HepG2 (cell line): ENCODE data around the gene RPF1. TPM values are rescaled to one million over a fixed set of nuclear protein-coding genes. Genes with fewer than 3 reads are reported as not detected.
A peak's percentile ranks its signal among the peaks of the same experiment; 100 is the strongest.

ENCODE experiments used
- ATAC-seq: fragments of 200-7000 bp; cut with Tn5 transposase; 3 replicates; pipeline ENCODE4 v1.9.1; 2020; ENCODE audit warnings: mild to moderate bottlenecking, moderate library complexity
- BruUV-seq: library from RNA; stranded (reverse); fragments of 400-500 nt; replicated peaks from 2 replicates; lab custom pipeline; 2021; lab: Mats Ljungman, UMichigan
- CTCF ChIA-PET: fragments of 300-600 bp; formaldehyde crosslinking; extraction: SDS; loops from one replicate; lab custom pipeline; 2021; ENCODE audit warnings: low total read pairs, inconsistent platforms, low intra/inter-chr PET ratio; lab: Yijun Ruan, JAX
- POLR2A ChIA-PET: fragments of 350-600 bp; sonication (Branson Sonifier 250); formaldehyde crosslinking; loops from one replicate; lab custom pipeline; 2020; ENCODE audit warnings: antibody characterized with exemption, inconsistent platforms; lab: Yijun Ruan, JAX
- DNase-seq: peaks from one replicate; pipeline ENCODE4 v3.0.0-alpha.2; 2015; ENCODE audit warnings: low spot score
- FAIRE-seq: peaks from 3 replicates; lab custom pipeline; 2011; peaks lifted over from hg19 to GRCh38; lab: Jason Lieb, UNC
- H2AFZ ChIP-seq: one replicate; pipeline ENCODE4 v1.6.1; 2011; ENCODE audit warnings: low read length, inconsistent platforms
- H3K27ac ChIP-seq: fragments of 300-600 bp; 3 replicates; pipeline ENCODE4 v1.8.0; 2011; ENCODE audit warnings: mixed run types, mild to moderate bottlenecking, mixed read lengths, low read length, inconsistent platforms; ENCODE audit not compliant: insufficient read depth; ENCODE audit errors: extremely low read length
- H3K27me3 ChIP-seq, 2 experiments: fragments of 200-600 bp in 1 of 2; 2 replicates in 1 of 2; 3 replicates in 1 of 2; pipeline versions ENCODE4 v1.6.0 to v1.8.0; 2011; ENCODE audit warnings: low read length in 2 of 2, mild to moderate bottlenecking in 2 of 2, moderate library complexity in 2 of 2, inconsistent platforms in 1 of 2; ENCODE audit not compliant: insufficient read depth in 2 of 2, control insufficient read depth in 1 of 2
- H3K36me3 ChIP-seq, 2 experiments: fragments of 200-600 bp in 1 of 2; replicated peaks in 1 of 2; 2 replicates in 1 of 2; 3 replicates in 1 of 2; pipeline versions ENCODE4 v1.5.1 to v1.8.0; 2011; ENCODE audit warnings: low read length in 2 of 2, inconsistent platforms in 1 of 2; ENCODE audit not compliant: insufficient read depth in 2 of 2, control insufficient read depth in 1 of 2
- H3K4me1 ChIP-seq: 2 replicates; pipeline ENCODE4 v1.5.1; 2012; ENCODE audit warnings: low read length, inconsistent platforms; ENCODE audit not compliant: insufficient read depth
- H3K4me2 ChIP-seq: 2 replicates; pipeline ENCODE4 v1.6.0; 2011; ENCODE audit warnings: low read depth, low read length, inconsistent platforms
- H3K4me3 ChIP-seq, 3 experiments: fragments of 200-600 bp in 1 of 3; sonication (generic), shearing (Covaris generic) in 1 of 3; replicated peaks in 1 of 3; 2 replicates each; pipeline ENCODE4 v1.5.1; 2011 to 2016; ENCODE audit warnings: low read length in 3 of 3, inconsistent platforms in 2 of 3, low read depth in 2 of 3, mild to moderate bottlenecking in 2 of 3, control low read depth in 1 of 3, mixed read lengths in 1 of 3; ENCODE audit not compliant: insufficient read depth in 1 of 3
- H3K79me2 ChIP-seq: one replicate; pipeline ENCODE4 v1.6.1; 2011; ENCODE audit warnings: low read length, inconsistent platforms; ENCODE audit not compliant: insufficient read depth
- H3K9ac ChIP-seq: 2 replicates; pipeline ENCODE4 v1.6.0; 2011; ENCODE audit warnings: mild to moderate bottlenecking, low read depth, low read length, inconsistent platforms; ENCODE audit not compliant: insufficient read depth
- H3K9me3 ChIP-seq: 2 replicates; pipeline ENCODE4 v1.5.1; 2012; ENCODE audit warnings: mild to moderate bottlenecking, low read length
- H4K20me1 ChIP-seq: 2 replicates; pipeline ENCODE4 v1.6.0; 2011; ENCODE audit warnings: inconsistent platforms, mild to moderate bottlenecking, low read length, moderate library complexity; ENCODE audit not compliant: insufficient read depth
- CEBPG ChIP-seq: IDR thresholded peaks from 2 replicates; pipeline ENCODE4 v1.6.1; 2016
- FOXP1 ChIP-seq, 2 experiments: fragments of 450-650 bp in 1 of 2; IDR thresholded peaks; 2 replicates each; pipeline ENCODE4 v1.6.1; 2017 to 2018; ENCODE audit warnings: antibody characterized with exemption in 1 of 2
- HNRNPH1 ChIP-seq: fragments of 200-400 bp; formaldehyde crosslinking; optimal IDR thresholded peaks from 2 replicates; pipeline ENCODE3; 2017; ENCODE audit warnings: mild to moderate bottlenecking, low read depth, low read length
- HOXA7 ChIP-seq: sonication (generic); formaldehyde crosslinking; IDR thresholded peaks from 2 replicates; pipeline ENCODE4 v1.8.1; 2022; ENCODE audit warnings: mild to moderate bottlenecking, missing genetic modification reagents, moderate library complexity
- KDM4B ChIP-seq: sonication (generic); formaldehyde crosslinking; IDR thresholded peaks from 2 replicates; pipeline ENCODE4 v1.4.0; 2020; ENCODE audit warnings: missing genetic modification reagents
- NR3C1 ChIP-seq: sonication (generic); formaldehyde crosslinking; IDR thresholded peaks from 2 replicates; pipeline ENCODE4 v1.4.0; 2020; ENCODE audit warnings: missing genetic modification reagents
- PAX8 ChIP-seq: sonication (generic); formaldehyde crosslinking; IDR thresholded peaks from 2 replicates; pipeline ENCODE4 v1.8.0; 2022; ENCODE audit warnings: mild to moderate bottlenecking, missing genetic modification reagents, borderline replicate concordance
- SMAD3 ChIP-seq: sonication (generic); formaldehyde crosslinking; IDR thresholded peaks from 2 replicates; pipeline ENCODE4 v1.4.0; 2020; ENCODE audit warnings: missing genetic modification reagents
- TBX3 ChIP-seq: fragments of 450-650 bp; IDR thresholded peaks from 2 replicates; pipeline ENCODE4 v1.6.1; 2017; ENCODE audit warnings: antibody characterized with exemption, mild to moderate bottlenecking, inconsistent platforms, borderline replicate concordance
- TEAD3 ChIP-seq: optimal IDR thresholded peaks from 2 replicates; pipeline ENCODE3; 2016; ENCODE audit warnings: borderline replicate concordance
- ZNF10 ChIP-seq: sonication (generic); formaldehyde crosslinking; IDR thresholded peaks from 2 replicates; pipeline ENCODE4 v1.4.0; 2020; ENCODE audit warnings: mild to moderate bottlenecking, low read depth, missing genetic modification reagents, borderline replicate concordance
- ZNF136 ChIP-seq: sonication (generic); formaldehyde crosslinking; IDR thresholded peaks from 2 replicates; pipeline ENCODE4 v1.8.1; 2022; ENCODE audit warnings: low read depth, mild to moderate bottlenecking, moderate library complexity, missing genetic modification reagents
- ZNF180 ChIP-seq: sonication (generic); formaldehyde crosslinking; IDR thresholded peaks from 2 replicates; pipeline ENCODE4 v1.4.0; 2020; ENCODE audit warnings: low read depth, missing genetic modification reagents, borderline replicate concordance
- ZNF577 ChIP-seq: sonication (generic); formaldehyde crosslinking; IDR thresholded peaks from 2 replicates; pipeline ENCODE4 v1.4.0; 2020; ENCODE audit warnings: mild to moderate bottlenecking, low read depth, missing genetic modification reagents, borderline replicate concordance
- ZNF790 ChIP-seq: sonication (generic); formaldehyde crosslinking; IDR thresholded peaks from 2 replicates; pipeline ENCODE4 v1.8.0; 2022; ENCODE audit warnings: missing genetic modification reagents, mild to moderate bottlenecking, borderline replicate concordance
- ZZZ3 ChIP-seq: sonication (generic); formaldehyde crosslinking; IDR thresholded peaks from 2 replicates; pipeline ENCODE4 v1.4.0; 2020; ENCODE audit warnings: missing genetic modification reagents, mild to moderate bottlenecking, borderline replicate concordance
- WGBS: methylation state at CpG from one replicate; pipeline ENCODE4 v1.1.6; 2017; ENCODE audit warnings: low lambda C conversion rate; 5-methylcytosine and 5-hydroxymethylcytosine counted together
- in situ Hi-C: cut with HindIII; loops from 2 replicates; pipeline ENCODE4 v1.10.0; 2017; ENCODE audit warnings: low pct_unique_long_range_greater_than_20kb; ENCODE audit not compliant: extremely low pct_ligation_motif_present
- intact Hi-C: fragments of 100-400 bp; cut with micrococcal nuclease; formaldehyde crosslinking; loops from one replicate; pipeline ENCODE4 v1.10.0; 2022; ENCODE audit not compliant: unreplicated experiment
- polyA plus RNA-seq, 8 experiments: library from polyadenylated mRNA; depleted of rRNA in 3 of 8; stranded (reverse) in 7 of 8; unstranded in 1 of 8; fragments of >200 nt; fragmentation: Illumina TruSeq in 4 of 8; extraction: Trizol in 4 of 8; gene quantifications; 2 replicates each; pipeline versions ENCODE4 v1.2.1 to v1.2.3, GENCODE V29; 2011 to 2016; ENCODE audit warnings: low read depth in 4 of 8, missing spikeins in 1 of 8, mixed read lengths in 1 of 8; ENCODE audit not compliant: insufficient read depth in 1 of 8
- total RNA-seq, 5 experiments: library from RNA; depleted of rRNA; stranded (reverse); fragments of >200 nt; fragmentation: Illumina TruSeq; extraction: Trizol; gene quantifications; 2 replicates each; pipeline ENCODE4 v1.2.3, GENCODE V29; 2016; ENCODE audit warnings: low read depth in 1 of 5
- TF ChIP-seq, protein P1 (sequence below): sonication (generic); formaldehyde crosslinking; IDR thresholded peaks from 2 replicates; pipeline ENCODE4 v1.4.0; 2020; ENCODE audit warnings: missing genetic modification reagents
- TF ChIP-seq, protein P2 (sequence below): sonication (generic); formaldehyde crosslinking; IDR thresholded peaks from 2 replicates; pipeline ENCODE4 v1.4.0; 2020; ENCODE audit warnings: missing genetic modification reagents
- TF ChIP-seq, protein P3 (sequence below): sonication (generic); formaldehyde crosslinking; IDR thresholded peaks from 2 replicates; pipeline ENCODE4 v1.8.1; 2023; ENCODE audit warnings: mild to moderate bottlenecking, missing genetic modification reagents, borderline replicate concordance
- TF ChIP-seq, protein P4 (sequence below): IDR thresholded peaks from 2 replicates; pipeline ENCODE4 v1.6.1; 2016; ENCODE audit warnings: missing compliant biosample characterization, missing genetic modification reagents, borderline replicate concordance

RPF1 gene
- total and polyA plus RNA-seq, 2 of the 13 experiments (the other 11 are each of a cell fraction or from before 2014, with no cell fraction given), result 23.0 to 39.0 TPM

DNA sequence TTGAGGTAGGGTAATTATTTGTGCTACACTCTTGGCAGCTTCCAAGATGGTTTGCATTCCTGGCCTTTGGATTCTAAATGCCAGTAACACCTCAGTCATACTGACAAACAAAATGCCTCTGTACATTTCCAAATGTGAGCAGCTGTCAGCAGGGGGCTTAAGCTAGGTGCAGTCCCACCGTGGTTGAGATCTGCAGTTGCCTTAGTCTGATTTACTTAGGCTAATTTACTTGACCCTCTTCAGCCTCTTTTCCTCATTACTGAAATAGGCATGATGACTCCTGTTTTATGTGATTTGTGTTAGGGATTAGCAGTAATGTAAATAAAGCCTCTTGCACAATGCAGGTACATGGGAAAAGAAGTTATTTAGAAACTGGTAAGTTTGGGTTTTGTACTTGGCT, 13.7 kb downstream of the RPF1 start:
- Histone ChIP-seq H3K27ac (no peak overlapping the region), H3K9ac (no peak overlapping the region), H3K4me3 (no peak overlapping the region), H4K20me1 (0 out of 2 replicates have a peak, but pooled peaks cover 1% of the 10 kb centered on the region), H3K79me2 (no peaks in the 10 kb centered on the region), H2AFZ (no peak overlapping the region), H3K36me3 (peaks cover 12 to 70% of the 10 kb centered on the region in 2 experiments), H3K4me1 (peaks cover 17% of the 10 kb centered on the region), H3K9me3 (no peaks in the 10 kb centered on the region), H3K4me2 (no peak overlapping the region), H3K27me3 (no peaks in the 10 kb centered on the region)
- in situ Hi-C loops (no loop called here), intact Hi-C loops (no loop called here)
- CTCF ChIA-PET, result interaction anchor here (1.4 kb wide), 1 partner anchor 111 kb away, joined by 3 read pairs; no protein-coding TSS in a partner anchor
- 21% methylated on average over 1 of the region's 1 CpG for WGBS
- FAIRE-seq, result no peak
- BruUV-seq, result no TSS peak
- peak; percentile 30 for DNase-seq
- peak; percentile 78 for ATAC-seq
- POLR2A ChIA-PET, result interaction anchor here (1.1 to 1.3 kb wide), 2 partner anchors 13 kb away, joined by 3 to 4 read pairs; partner anchors contain the start of genes GNG5 and SPATA1
- TF ChIP-seq ZNF10, result no peak
- TF ChIP-seq KDM4B, result no peak
- TF ChIP-seq ZNF577 (CRISPR knock-in tag), result no peak
- no peak for TF ChIP-seq ZZZ3 (CRISPR knock-in tag)
- TF ChIP-seq, protein P1, sequence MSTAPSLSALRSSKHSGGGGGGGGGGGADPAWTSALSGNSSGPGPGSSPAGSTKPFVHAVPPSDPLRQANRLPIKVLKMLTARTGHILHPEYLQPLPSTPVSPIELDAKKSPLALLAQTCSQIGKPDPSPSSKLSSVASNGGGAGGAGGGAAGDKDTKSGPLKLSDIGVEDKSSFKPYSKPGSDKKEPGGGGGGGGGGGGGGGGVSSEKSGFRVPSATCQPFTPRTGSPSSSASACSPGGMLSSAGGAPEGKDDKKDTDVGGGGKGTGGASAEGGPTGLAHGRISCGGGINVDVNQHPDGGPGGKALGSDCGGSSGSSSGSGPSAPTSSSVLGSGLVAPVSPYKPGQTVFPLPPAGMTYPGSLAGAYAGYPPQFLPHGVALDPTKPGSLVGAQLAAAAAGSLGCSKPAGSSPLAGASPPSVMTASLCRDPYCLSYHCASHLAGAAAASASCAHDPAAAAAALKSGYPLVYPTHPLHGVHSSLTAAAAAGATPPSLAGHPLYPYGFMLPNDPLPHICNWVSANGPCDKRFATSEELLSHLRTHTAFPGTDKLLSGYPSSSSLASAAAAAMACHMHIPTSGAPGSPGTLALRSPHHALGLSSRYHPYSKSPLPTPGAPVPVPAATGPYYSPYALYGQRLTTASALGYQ, result no peak
- no peak for TF ChIP-seq PAX8 (CRISPR knock-in tag)
- TF ChIP-seq CEBPG (CRISPR knock-in tag), result peak; percentile 63
- TF ChIP-seq TBX3, result 0 out of 2 replicates have a peak, but pooled peaks have one; percentile 14
- TF ChIP-seq HNRNPH1, result no peak
- TF ChIP-seq FOXP1 (IDR thresholded peaks at IDR 0.05), result no peak
- peak; percentile 38; the same call in 1 of the 2 replicates for TF ChIP-seq FOXP1 (CRISPR knock-in tag; IDR thresholded peaks at IDR 0.05)
- TF ChIP-seq ZNF180 (CRISPR knock-in tag), result no peak
- TF ChIP-seq ZNF790 (CRISPR knock-in tag), result no peak
- TF ChIP-seq SMAD3, result no peak
- TF ChIP-seq NR3C1 (CRISPR knock-in tag), result no peak
- TF ChIP-seq, protein P2, sequence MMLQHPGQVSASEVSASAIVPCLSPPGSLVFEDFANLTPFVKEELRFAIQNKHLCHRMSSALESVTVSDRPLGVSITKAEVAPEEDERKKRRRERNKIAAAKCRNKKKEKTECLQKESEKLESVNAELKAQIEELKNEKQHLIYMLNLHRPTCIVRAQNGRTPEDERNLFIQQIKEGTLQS (CRISPR knock-in tag), result no peak
- peak; percentile 64 for TF ChIP-seq TEAD3 (CRISPR knock-in tag)
- TF ChIP-seq, protein P3, sequence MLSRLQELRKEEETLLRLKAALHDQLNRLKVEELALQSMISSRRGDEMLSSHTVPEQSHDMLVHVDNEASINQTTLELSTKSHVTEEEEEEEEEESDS, result no peak
- TF ChIP-seq HOXA7, result no peak
- no peak for TF ChIP-seq ZNF136
- TF ChIP-seq, protein P4, sequence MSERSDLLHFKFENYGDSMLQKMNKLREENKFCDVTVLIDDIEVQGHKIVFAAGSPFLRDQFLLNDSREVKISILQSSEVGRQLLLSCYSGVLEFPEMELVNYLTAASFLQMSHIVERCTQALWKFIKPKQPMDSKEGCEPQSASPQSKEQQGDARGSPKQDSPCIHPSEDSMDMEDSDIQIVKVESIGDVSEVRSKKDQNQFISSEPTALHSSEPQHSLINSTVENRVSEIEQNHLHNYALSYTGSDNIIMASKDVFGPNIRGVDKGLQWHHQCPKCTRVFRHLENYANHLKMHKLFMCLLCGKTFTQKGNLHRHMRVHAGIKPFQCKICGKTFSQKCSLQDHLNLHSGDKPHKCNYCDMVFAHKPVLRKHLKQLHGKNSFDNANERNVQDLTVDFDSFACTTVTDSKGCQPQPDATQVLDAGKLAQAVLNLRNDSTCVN, result no peak
